ENCODE data around the gene TMPRSS2.

DNA sequence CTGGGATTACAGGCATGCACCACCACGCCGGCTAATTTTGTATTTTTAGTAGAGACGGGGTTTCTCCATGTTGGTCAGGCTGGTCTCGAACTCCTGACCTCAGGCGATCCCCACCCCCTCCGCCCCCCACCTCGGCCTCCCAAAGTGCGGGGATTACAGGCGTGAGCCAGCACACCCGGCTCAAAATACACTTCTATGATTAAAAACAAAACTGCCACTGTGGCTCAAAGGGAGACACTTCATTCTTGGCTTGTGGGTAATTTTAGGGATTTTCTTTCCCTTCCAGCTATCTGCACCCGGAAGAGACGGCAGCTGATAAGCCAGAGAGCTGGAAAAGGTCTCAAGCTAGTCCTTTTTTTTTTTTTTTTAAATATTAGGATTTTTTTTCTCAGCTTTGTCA is 24.5 kb downstream of the TMPRSS2 start:
- TF ChIP-seq POLR2AphosphoS5 (IDR thresholded peaks at IDR 0.05) (no peak), CTCF (IDR thresholded peaks at IDR 0.05) (no peak)
